ENCODE data around the gene KLK7.
"Not testable (repeated sequence)": the region's sequence is repeated elsewhere in the genome, so short reads cannot be mapped to it uniquely, and the experiment has no call there.

The KLK7 gene

GRCh38 chr19:51005248-51005647 is 21.5 kb upstream of the KLK7 start:
- no peaks in the 10 kb centered on the region for H3K36me3 ChIP-seq (ENCODE audit: insufficient read depth, low read length)

GRCh38 chr19:51003316-51003715 is 19.6 kb upstream of the KLK7 start:
- no peaks in the 10 kb centered on the region for H3K9me3 ChIP-seq (ENCODE audit: low read length)
- no peaks in the 10 kb centered on the region for H3K36me3 ChIP-seq (ENCODE audit: insufficient read depth, low read length)
- no peak overlapping the region for H2AFZ ChIP-seq (ENCODE audit: low read depth, low read length)
- no peak overlapping the region for H3K4me3 ChIP-seq (ENCODE audit: low read length)
- no peaks in the 10 kb centered on the region for H3K4me1 ChIP-seq (ENCODE audit: insufficient read depth, low read length)
- peaks cover 10% of the 10 kb centered on the region for H3K27me3 ChIP-seq (ENCODE audit: insufficient read depth, low read length)

More at GRCh38 chr19:51005248-51005647, 21.5 kb upstream of the KLK7 start:
- Histone ChIP-seq H2AFZ (ENCODE audit: low read depth, low read length) (no peak overlapping the region), H3K4me3 (ENCODE audit: low read length) (no peak overlapping the region), H3K27me3 (ENCODE audit: insufficient read depth, low read length) (peaks cover 16% of the 10 kb centered on the region), H3K9me3 (ENCODE audit: low read length) (no peaks in the 10 kb centered on the region), H3K4me1 (ENCODE audit: insufficient read depth, low read length) (no peaks in the 10 kb centered on the region)

GRCh38 chr19:51002542-51003311 is 19.0 kb upstream of the KLK7 start:
- Histone ChIP-seq H3K9me3 (ENCODE audit: low read length) (no peaks in the 10 kb centered on the region), H2AFZ (ENCODE audit: low read depth, low read length) (no peak overlapping the region), H3K36me3 (ENCODE audit: insufficient read depth, low read length) (no peaks in the 10 kb centered on the region), H3K4me1 (ENCODE audit: insufficient read depth, low read length) (no peaks in the 10 kb centered on the region), H3K4me3 (ENCODE audit: low read length) (no peak overlapping the region), H3K27me3 (ENCODE audit: insufficient read depth, low read length) (peaks cover 10% of the 10 kb centered on the region)

- H3K27me3 ChIP-seq (ENCODE audit: insufficient read depth, low read length) = peaks cover 10% of the 10 kb centered on the region
- H3K36me3 ChIP-seq (ENCODE audit: insufficient read depth, low read length) = no peaks in the 10 kb centered on the region
- no peaks in the 10 kb centered on the region for H3K4me1 ChIP-seq (ENCODE audit: insufficient read depth, low read length)
- no peak overlapping the region for H3K4me3 ChIP-seq (ENCODE audit: low read length)
- no peak overlapping the region for H2AFZ ChIP-seq (ENCODE audit: low read depth, low read length)
- H3K9me3 ChIP-seq (ENCODE audit: low read length) = no peaks in the 10 kb centered on the region
Measured at GRCh38 chr19:51002089-51002532, 18.4 kb upstream of the KLK7 start.

GRCh38 chr19:51001515-51001914 is 17.8 kb upstream of the KLK7 start, which contains the start of gene KLK8:
Gene KLK8, minus strand, starts transcription at chr19:51001604. Its CDS starts 437 bp downstream, at chr19:51001167.
- Histone ChIP-seq H2AFZ (ENCODE audit: low read depth, low read length) (no peak within 1 kb of the TSS), H3K4me3 (ENCODE audit: low read length) (no peak within 1 kb of the TSS)

GRCh38 chr19:51000981-51001380 is 17.3 kb upstream of the KLK7 start:
- no peak overlapping the region for H2AFZ ChIP-seq (ENCODE audit: low read depth, low read length)
- H3K36me3 ChIP-seq (ENCODE audit: insufficient read depth, low read length) = no peaks in the 10 kb centered on the region
- no peaks in the 10 kb centered on the region for H3K4me1 ChIP-seq (ENCODE audit: insufficient read depth, low read length)
- no peaks in the 10 kb centered on the region for H3K9me3 ChIP-seq (ENCODE audit: low read length)
- no peak overlapping the region for H3K4me3 ChIP-seq (ENCODE audit: low read length)
- H3K27me3 ChIP-seq (ENCODE audit: insufficient read depth, low read length) = peaks cover 4% of the 10 kb centered on the region

More at GRCh38 chr19:51001515-51001914, 17.8 kb upstream of the KLK7 start, which contains the start of gene KLK8:
- no peaks in the 10 kb centered on the region for H3K9me3 ChIP-seq (ENCODE audit: low read length)
- peaks cover 6% of the 10 kb centered on the region for H3K27me3 ChIP-seq (ENCODE audit: insufficient read depth, low read length)
- no peaks in the 10 kb centered on the region for H3K4me1 ChIP-seq (ENCODE audit: insufficient read depth, low read length)
- H3K36me3 ChIP-seq (ENCODE audit: insufficient read depth, low read length) = no peaks in the 10 kb centered on the region

GRCh38 chr19:51000426-51000825 is 16.7 kb upstream of the KLK7 start:
- Histone ChIP-seq H3K9me3 (ENCODE audit: low read length) (no peaks in the 10 kb centered on the region), H2AFZ (ENCODE audit: low read depth, low read length) (no peak overlapping the region), H3K27me3 (ENCODE audit: insufficient read depth, low read length) (peaks cover 4% of the 10 kb centered on the region)

GRCh38 chr19:50998686-50999085 is 15.0 kb upstream of the KLK7 start:
- H3K27me3 ChIP-seq (ENCODE audit: insufficient read depth, low read length) = peaks cover 4% of the 10 kb centered on the region
- H3K36me3 ChIP-seq (ENCODE audit: insufficient read depth, low read length) = no peaks in the 10 kb centered on the region
- H3K9me3 ChIP-seq (ENCODE audit: low read length) = no peaks in the 10 kb centered on the region
- no peak overlapping the region for H3K4me3 ChIP-seq (ENCODE audit: low read length)
- H3K4me1 ChIP-seq (ENCODE audit: insufficient read depth, low read length) = no peaks in the 10 kb centered on the region
- H2AFZ ChIP-seq (ENCODE audit: low read depth, low read length) = no peak overlapping the region

More at GRCh38 chr19:51000426-51000825, 16.7 kb upstream of the KLK7 start:
- H3K36me3 ChIP-seq (ENCODE audit: insufficient read depth, low read length) = no peaks in the 10 kb centered on the region
- no peak overlapping the region for H3K4me3 ChIP-seq (ENCODE audit: low read length)
- H3K4me1 ChIP-seq (ENCODE audit: insufficient read depth, low read length) = no peaks in the 10 kb centered on the region

GRCh38 chr19:50998061-50998460 is 14.3 kb upstream of the KLK7 start:
- no peak overlapping the region for H2AFZ ChIP-seq (ENCODE audit: low read depth, low read length)
- H3K4me1 ChIP-seq (ENCODE audit: insufficient read depth, low read length) = no peaks in the 10 kb centered on the region
- H3K4me3 ChIP-seq (ENCODE audit: low read length) = no peak overlapping the region
- H3K9me3 ChIP-seq (ENCODE audit: low read length) = no peaks in the 10 kb centered on the region
- H3K27me3 ChIP-seq (ENCODE audit: insufficient read depth, low read length) = peaks cover 4% of the 10 kb centered on the region
- no peaks in the 10 kb centered on the region for H3K36me3 ChIP-seq (ENCODE audit: insufficient read depth, low read length)

- Histone ChIP-seq H3K27me3 (ENCODE audit: insufficient read depth, low read length) (no peaks in the 10 kb centered on the region), H3K4me3 (ENCODE audit: low read length) (no peak overlapping the region), H3K36me3 (ENCODE audit: insufficient read depth, low read length) (no peaks in the 10 kb centered on the region), H2AFZ (ENCODE audit: low read depth, low read length) (no peak overlapping the region), H3K9me3 (ENCODE audit: low read length) (no peaks in the 10 kb centered on the region), H3K4me1 (ENCODE audit: insufficient read depth, low read length) (no peaks in the 10 kb centered on the region)
Measured at GRCh38 chr19:50994129-50994528, 10.4 kb upstream of the KLK7 start.

- Histone ChIP-seq H3K4me3 (ENCODE audit: low read length) (no peak overlapping the region), H3K9me3 (ENCODE audit: low read length) (no peaks in the 10 kb centered on the region), H3K4me1 (ENCODE audit: insufficient read depth, low read length) (no peaks in the 10 kb centered on the region), H3K36me3 (ENCODE audit: insufficient read depth, low read length) (no peaks in the 10 kb centered on the region), H3K27me3 (ENCODE audit: insufficient read depth, low read length) (no peaks in the 10 kb centered on the region), H2AFZ (ENCODE audit: low read depth, low read length) (no peak overlapping the region)
Measured at GRCh38 chr19:50992666-50993035, 8.9 kb upstream of the KLK7 start.

GRCh38 chr19:50984416-50984815 is 699 bp upstream of the KLK7 start:
- H3K27me3 ChIP-seq (ENCODE audit: insufficient read depth, low read length); H2AFZ ChIP-seq (ENCODE audit: low read depth, low read length); H3K9me3 ChIP-seq (ENCODE audit: low read length); H3K36me3 ChIP-seq (ENCODE audit: insufficient read depth, low read length); H3K4me3 ChIP-seq (ENCODE audit: low read length); H3K4me1 ChIP-seq (ENCODE audit: insufficient read depth, low read length): not testable (repeated sequence)

GRCh38 chr19:50982186-50982585 is 1.5 kb downstream of the KLK7 start:
- Histone ChIP-seq H3K27me3 (ENCODE audit: insufficient read depth, low read length) (peaks cover 4% of the 10 kb centered on the region), H3K4me1 (ENCODE audit: insufficient read depth, low read length) (peaks cover 7% of the 10 kb centered on the region), H3K4me3 (ENCODE audit: low read length) (no peak overlapping the region), H2AFZ (ENCODE audit: low read depth, low read length) (no peak overlapping the region), H3K9me3 (ENCODE audit: low read length) (no peaks in the 10 kb centered on the region), H3K36me3 (ENCODE audit: insufficient read depth, low read length) (no peaks in the 10 kb centered on the region)
